Measurements from ENCODE around the gene GTF3A.

GTF3A gene

DNA sequence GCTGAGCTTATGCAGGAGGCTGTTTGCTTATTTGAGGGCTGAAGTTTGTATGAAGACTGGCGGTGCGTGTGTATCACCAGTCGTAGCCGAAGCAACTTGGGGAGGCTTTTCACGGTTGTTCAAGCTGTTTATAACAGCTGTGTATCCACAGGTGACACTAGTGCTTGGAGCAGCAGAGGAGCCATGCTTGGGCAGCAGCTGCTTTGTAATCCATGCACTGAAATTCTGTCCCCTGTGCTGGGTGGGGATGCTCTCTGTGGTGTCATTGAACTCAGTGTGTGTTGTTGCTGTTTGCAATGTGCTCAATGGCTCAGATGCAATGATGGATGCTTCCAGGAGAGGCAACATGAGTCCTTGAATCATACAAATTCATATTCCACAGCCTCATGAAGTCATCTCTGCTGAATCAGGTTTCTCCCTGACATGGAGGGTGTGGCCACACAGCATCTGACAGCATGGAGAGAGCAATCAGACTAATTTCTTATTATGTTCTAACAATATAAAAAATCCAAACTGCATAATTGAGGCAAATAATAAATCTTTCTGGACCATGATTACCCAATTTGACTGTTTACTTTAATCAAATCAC, 18.8 kb upstream of the GTF3A start:
- H3K4me3 ChIP-seq: no peak overlapping the region
- DNase-seq (ENCODE audit: low spot score): no peak

DNA sequence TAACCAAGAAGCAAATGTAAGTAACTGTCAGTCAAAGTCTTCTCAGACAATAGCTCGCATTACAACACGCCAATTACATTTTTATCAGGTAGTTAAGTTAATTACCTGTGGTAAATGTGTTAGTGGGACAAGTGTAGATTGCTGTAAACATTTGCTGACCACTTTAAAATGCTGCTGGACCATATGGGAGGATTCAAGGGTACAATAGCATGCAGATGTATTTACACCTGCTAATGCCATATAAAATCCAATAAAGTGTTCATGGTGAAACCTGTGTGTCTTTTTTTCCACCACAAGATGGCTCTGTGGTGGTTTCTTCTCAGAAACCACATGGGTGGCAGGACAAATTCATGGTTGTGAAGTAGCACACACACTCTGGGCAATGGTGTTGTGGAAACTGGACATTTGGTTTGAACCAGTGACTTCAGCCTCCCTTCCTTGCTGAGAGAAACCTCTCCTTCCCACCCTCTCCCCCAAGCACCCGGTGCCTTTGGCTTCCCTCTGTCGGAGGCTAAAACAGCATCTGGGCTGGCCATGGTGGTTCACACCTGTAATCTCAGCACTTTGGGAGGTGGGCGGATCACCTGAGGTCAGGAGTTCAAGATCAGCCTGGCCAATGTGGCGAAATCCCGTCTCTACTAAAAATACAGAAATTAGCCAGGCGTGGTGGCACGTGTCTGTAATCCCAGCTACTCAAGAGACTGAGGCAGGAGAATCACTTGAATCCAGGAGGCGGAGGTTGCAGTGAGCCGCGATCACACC, 18.1 kb upstream of the GTF3A start:
- no peak overlapping the region for H3K27ac ChIP-seq
- DNase-seq (ENCODE audit: low spot score): no peak
- no peak overlapping the region for H3K4me3 ChIP-seq
- TF ChIP-seq, protein P1, sequence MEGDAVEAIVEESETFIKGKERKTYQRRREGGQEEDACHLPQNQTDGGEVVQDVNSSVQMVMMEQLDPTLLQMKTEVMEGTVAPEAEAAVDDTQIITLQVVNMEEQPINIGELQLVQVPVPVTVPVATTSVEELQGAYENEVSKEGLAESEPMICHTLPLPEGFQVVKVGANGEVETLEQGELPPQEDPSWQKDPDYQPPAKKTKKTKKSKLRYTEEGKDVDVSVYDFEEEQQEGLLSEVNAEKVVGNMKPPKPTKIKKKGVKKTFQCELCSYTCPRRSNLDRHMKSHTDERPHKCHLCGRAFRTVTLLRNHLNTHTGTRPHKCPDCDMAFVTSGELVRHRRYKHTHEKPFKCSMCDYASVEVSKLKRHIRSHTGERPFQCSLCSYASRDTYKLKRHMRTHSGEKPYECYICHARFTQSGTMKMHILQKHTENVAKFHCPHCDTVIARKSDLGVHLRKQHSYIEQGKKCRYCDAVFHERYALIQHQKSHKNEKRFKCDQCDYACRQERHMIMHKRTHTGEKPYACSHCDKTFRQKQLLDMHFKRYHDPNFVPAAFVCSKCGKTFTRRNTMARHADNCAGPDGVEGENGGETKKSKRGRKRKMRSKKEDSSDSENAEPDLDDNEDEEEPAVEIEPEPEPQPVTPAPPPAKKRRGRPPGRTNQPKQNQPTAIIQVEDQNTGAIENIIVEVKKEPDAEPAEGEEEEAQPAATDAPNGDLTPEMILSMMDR (IDR thresholded peaks at IDR 0.05): no peak

More for the DNA sequence above, 18.8 kb upstream of the GTF3A start:
- TF ChIP-seq, protein P1 (IDR thresholded peaks at IDR 0.05): no peak
- no peak overlapping the region for H3K27ac ChIP-seq

DNA sequence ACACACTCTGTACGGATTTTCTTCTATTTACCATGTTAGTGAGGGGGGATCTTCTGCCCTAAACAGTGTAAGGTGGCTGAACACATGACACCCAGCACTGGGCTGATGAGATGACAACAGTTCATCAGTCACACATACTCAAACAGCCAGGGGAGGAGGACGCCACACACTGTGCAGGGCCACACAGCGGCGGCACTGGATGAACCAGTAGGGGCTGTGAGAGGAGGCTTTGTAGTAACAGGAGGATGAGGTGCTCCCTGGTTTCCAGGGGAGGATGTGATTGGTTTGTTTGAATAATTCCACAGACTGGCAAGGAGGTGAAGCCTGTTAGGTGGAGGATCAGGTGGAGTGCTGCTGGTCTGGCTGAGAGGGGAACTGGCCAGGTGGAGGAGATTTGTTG, 16.3 kb upstream of the GTF3A start:
- Histone ChIP-seq H3K27ac (no peak overlapping the region), H3K4me3 (no peak overlapping the region)
- DNase-seq (ENCODE audit: low spot score): no peak
- TF ChIP-seq, protein P1 (IDR thresholded peaks at IDR 0.05): no peak

DNA sequence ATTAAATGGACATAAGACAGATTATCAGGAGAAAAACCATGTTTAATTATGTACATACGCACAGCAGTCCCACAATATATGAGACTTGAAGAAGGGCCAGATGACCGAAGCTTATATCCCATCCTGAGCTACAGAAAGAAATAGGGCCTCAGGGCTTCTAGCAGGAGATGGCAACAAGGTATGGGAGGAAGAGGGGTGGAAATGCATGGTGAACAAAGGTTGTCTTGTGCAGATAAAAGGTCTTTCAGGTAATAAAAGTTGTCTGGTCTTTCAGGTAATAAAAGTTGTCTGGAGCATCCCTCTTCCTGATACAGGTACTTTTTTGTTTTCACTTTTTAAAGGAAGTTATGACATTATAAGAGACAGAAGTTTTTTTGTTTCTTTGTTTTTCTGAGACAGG, 15.4 kb upstream of the GTF3A start:
- DNase-seq (ENCODE audit: low spot score): no peak
- TF ChIP-seq, protein P1 (IDR thresholded peaks at IDR 0.05): no peak
- Histone ChIP-seq H3K4me3 (no peak overlapping the region), H3K27ac (no peak overlapping the region)

DNA sequence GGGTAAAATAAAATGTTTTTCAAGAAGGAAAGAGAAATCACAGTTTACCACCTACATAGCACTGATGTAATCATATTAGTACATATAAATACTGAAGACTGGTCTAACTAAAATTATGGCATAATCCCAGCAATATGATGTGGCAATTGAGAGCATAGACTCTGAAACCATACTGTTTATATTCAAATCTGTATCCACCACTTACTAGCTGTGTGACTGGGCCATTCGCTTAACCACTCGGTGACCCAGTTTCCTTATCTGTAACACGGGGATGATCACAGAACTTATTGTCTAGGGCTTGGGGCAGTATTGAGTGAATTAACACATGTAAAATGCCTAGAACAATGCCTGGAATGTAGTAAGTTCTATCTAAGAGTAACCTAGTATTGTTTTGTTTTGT, 13.1 kb upstream of the GTF3A start:
- Histone ChIP-seq H3K27ac (no peak overlapping the region), H3K4me3 (no peak overlapping the region)
- TF ChIP-seq, protein P1 (IDR thresholded peaks at IDR 0.05): no peak
- no peak for DNase-seq (ENCODE audit: low spot score)

DNA sequence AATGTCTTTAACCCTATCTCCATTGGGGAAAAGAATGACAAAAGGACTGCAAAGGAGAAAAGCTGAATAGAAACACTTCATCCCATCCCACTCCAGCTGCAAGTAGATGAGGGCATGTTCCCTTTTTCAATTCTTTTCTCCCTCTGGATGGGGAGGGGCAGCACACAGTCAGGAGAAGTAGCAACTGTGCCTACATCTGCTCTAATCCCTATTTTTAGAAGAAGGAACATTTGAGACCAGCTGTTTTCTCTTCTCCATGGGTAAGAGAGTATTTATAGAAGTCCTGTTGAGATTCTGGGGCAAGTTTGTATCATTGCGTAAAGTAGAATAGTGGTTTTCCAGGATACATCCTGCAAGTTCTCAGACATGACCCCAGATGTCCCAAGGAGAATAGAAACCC, 9.3 kb upstream of the GTF3A start:
- H3K4me3 ChIP-seq: no peak overlapping the region
- TF ChIP-seq, protein P1 (IDR thresholded peaks at IDR 0.05): no peak
- no peak for DNase-seq (ENCODE audit: low spot score)
- no peak overlapping the region for H3K27ac ChIP-seq

DNA sequence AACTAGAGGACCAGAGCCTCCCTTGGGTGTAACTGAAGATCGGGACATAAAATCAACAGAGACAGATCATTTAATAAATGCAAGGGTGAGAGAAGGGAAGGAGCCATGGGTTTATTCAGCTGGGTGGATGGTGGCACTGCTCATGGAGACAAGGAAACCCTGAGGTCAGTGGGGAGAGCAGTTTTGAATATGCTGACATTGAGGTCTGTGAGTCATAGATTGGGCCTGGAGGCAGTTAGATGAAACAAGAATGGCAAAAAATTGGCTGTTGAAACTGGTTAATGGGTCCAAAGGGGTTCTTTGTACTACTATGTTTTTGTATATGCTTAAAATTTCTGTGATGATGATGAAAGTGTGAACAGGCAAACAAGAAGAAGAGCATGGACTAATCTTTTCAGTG, 5.1 kb upstream of the GTF3A start:
- H3K4me3 ChIP-seq: no peak overlapping the region
- no peak overlapping the region for H3K27ac ChIP-seq
- TF ChIP-seq, protein P1 (IDR thresholded peaks at IDR 0.05): no peak
- no peak for DNase-seq (ENCODE audit: low spot score)

All from coronary artery (tissue), 2 donors.